SU-DHL-6 (cell line): Measurements from ENCODE around the gene CEP44.

Experiments used
- CTCF ChIP-seq: fragments of 200-600 bp; sonication (generic); IDR thresholded peaks from one replicate; pipeline ENCODE4 v1.5.1; 2017; ENCODE audit warnings: antibody characterized with exemption, mild to moderate bottlenecking, low read length, moderate library complexity; ENCODE audit not compliant: insufficient read depth, poor library complexity, severe bottlenecking
- EZH2phosphoT487 ChIP-seq: fragments of 200-600 bp; sonication (generic), shearing (Covaris generic); conservative IDR thresholded peaks from 2 replicates; pipeline ENCODE4 v1.6.1; 2018; ENCODE audit warnings: mild to moderate bottlenecking, antibody characterized with exemption, low read length, moderate library complexity, mixed read lengths

GRCh38 chr4:174245714-174246113 is 38.0 kb upstream of the CEP44 start:
- TF ChIP-seq CTCF: no peak
- no peak for TF ChIP-seq EZH2phosphoT487
